Myocyte (in vitro differentiated cells): Measurements from ENCODE around the gene TIMM23B. TPM values are rescaled to one million over a fixed set of nuclear protein-coding genes. Genes with fewer than 3 reads are reported as not detected.
"Not testable (repeated sequence)": the region's sequence is repeated elsewhere in the genome, so short reads cannot be mapped to it uniquely, and the experiment has no call there.

Source experiments
- DNase-seq: peaks from one replicate; pipeline ENCODE4 v3.0.0-alpha.2; 2012; ENCODE audit warnings: low read depth
- total RNA-seq: library from RNA; depleted of rRNA; stranded (reverse); fragments of >200 nt; gene quantifications from 2 replicates; pipeline ENCODE4 v1.2.3, GENCODE V29; 2014

TIMM23B gene
- total RNA-seq, 1 donor from 2014 or later, result 19.7 TPM

DNA sequence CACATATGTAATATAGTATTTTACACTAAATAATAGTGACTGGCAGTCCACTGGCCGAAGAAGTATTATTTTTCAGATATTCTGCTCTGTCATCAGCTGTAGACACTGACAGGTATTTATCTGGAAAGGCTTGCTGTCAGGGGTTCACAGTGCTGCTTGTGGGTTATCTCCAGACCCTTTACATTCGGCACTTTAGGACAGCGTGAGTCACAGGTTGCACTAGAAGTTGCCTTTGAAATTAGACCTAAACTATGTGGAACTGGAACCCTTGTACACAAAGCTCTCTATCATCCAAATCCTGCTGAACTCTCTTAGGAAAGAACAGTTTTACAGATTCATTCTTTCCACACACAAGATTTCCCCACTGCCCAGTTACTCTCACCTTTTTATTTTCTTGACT lies 30.2 kb downstream of the TIMM23B start:
- not testable (repeated sequence) for DNase-seq

DNA sequence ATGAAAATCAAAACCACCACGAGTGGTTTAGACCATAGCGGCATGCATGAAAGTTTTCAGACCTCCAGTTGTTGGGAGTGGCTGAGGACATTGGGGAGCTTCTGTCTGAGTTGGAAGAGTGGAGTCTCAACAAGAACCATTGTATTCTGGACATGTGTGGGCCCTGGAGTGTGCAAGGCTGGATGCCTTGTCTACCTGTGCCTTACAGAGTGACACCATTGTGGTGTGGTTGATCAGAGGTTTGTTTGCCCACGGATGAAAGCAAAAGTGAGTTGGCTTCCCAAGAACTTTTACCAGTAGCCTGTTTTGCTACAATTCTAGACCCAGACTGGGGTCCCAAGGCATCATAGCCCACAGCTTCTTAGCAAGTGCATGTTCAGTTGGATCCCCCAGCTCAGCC lies 35.9 kb downstream of the TIMM23B start:
- DNase-seq, result not testable (repeated sequence)

DNA sequence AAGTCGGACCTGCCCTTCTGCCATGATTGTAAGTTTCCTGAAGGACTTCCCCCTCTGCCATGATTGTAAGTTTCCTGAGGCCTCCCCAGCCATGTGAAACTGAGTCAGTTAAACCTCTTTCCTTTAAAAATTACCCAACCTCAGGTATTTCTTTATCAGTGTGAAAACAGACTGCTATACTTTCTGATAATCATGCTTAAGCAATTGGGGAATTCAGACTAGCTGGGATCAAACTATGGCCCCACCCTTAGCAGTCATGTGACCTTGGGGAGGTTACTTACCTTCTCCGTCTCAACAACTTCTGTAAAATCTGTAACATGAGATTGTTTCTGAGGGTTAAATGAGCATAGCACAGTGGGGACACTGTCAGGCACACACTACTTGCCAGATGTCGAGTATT lies 45.4 kb downstream of the TIMM23B start:
- not testable (repeated sequence) for DNase-seq

DNA sequence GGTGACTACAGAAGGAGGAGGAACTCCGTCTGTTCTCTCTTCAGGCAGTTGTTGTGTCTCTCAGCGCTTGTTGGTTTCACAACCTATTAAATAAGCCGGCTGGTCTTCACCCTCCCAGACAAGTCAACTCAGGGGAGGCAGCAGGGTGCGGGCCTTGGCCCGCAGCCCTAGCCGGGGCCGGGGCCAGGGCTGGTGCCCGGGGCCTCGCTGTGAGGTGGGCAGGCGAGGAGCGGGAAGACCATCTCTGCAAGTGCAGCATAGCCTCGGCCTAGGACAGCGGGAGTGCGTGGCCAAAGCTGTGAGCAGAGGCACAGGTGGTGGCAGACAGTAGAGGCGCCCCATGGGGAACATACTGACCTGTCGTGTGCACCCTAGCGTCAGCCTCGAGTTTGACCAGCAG lies 46.5 kb downstream of the TIMM23B start, which contains the start of gene AGAP6:
Gene AGAP6 (plus strand): TSS at position 31 of the 400 bp plus-strand sequence. CDS start 310 bp downstream, at position 341.
- not testable (repeated sequence) for DNase-seq

DNA sequence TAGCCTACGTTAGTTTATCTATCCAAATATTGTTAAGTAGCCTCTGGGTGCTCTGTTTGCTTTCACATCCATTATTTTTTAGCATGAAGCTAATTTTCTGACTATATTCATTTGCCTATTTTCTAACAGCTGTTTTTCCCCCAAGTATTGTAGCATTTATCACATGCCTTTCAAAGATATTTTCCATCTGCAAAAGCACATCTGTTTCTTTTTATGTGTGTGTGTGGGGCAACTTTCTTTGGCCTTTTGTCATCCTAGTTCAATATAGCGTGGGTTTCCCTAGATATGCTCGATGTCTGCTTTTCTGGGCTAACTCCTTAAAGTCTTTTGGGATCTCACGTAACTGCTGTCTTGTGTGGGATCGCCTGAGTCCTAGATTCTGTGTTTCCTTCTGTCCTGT lies 53.5 kb downstream of the TIMM23B start:
- not testable (repeated sequence) for DNase-seq

DNA sequence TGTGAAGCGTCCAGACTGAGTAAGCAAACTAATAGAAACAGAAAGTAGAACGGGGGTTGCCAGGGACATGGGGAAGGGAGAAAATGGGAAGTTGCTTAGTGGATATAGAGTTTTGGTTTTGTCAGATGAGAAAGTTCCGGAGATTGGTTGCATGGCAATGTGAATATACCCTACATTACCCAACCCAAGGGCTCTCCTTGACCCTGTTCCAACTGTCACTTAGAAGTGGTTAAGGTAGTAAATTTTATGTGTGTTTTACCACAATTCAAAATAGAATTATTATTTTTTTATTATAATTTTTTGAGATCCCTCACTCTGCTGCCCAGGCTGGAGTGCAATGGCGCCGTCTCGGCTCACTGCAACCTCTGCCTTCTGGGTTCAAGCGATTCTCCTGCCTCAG lies 72.2 kb downstream of the TIMM23B start:
- not testable (repeated sequence) for DNase-seq

DNA sequence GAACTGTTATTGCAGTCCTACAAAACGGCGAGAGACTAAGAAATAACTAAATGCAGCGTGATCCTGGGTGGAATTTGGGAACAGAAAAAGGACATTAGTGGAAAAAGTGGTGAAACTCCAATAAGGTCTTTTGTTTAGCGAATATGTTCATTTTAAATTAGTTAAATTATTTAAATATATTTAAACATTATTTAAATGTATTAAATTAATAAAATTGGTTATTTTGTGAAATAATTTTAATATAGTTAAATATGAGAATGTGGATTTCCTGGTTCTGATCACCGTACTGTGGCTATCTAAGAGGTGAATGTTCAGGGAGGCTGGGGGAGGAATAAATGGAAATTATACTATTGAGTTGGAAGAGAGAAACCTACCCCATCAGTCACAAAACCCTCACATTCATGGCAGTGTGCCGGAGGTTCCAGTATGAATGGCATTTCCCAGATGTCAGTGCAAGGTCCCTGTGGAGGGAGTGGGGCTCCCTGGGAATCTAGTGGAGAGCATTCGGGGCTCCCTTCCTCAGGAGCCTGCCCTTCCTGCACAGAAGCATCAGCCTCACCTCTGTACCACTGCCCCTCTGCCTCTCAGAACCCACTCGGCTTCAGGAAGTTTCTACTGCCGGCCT lies 73.9 kb downstream of the TIMM23B start:
- peak; percentile 18 for DNase-seq

DNA sequence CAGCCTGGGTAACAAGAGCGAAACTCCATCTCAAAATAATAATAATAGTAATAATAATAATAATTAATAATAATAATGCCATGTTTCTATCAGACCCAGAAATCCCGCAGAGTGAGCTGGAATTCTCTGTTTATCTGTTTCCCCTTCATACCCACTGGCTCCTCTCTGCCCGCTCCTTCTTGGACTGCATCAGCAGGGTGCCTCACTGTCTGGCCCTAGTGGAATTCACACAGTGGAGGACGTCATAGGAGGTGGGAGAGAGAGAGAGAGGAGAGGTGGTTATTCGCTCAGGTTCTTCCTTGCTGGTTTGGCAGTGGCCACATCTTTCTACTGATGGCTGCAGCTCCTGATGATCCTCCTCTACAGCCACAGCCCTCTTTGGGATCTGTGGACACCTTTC lies 75.1 kb downstream of the TIMM23B start:
- not testable (repeated sequence) for DNase-seq

DNA sequence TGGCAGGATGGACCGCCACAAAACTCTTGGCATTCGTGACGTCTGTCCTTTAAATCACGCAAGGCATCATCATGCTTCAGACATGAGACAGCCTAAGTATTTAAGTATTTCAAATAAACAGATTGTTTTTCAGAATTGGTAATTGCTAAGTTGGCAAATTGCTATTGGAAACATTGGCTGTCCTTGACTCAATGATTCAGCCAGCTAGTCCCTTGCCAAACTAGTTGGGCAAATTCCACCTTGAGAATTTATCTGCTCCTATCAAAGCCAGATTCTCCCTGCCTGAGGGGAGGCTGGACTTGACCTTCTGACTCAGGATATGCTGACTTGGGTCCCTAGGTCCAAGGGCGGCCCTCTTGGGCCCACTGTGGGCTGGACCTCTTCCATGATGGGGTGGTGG lies 75.8 kb downstream of the TIMM23B start:
- not testable (repeated sequence) for DNase-seq

DNA sequence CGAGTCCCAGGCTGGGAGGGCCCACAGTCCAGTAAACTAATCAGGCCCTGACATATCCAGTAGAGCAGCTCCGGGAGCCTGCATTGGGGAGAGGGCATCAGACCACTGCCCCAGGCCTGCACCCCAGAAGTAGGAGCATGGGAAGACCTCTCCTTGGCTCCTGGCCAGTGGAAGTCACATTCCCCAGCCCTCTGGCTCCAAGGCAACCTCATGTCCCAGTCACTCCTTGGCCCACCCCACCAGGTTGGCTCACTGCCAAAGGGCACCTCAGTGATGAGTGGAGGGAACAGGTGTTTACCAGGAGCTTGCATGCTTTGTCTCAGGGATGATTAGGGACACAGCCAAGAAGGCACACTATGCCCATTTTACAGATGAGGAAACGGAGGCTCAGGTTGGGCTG lies 77.4 kb downstream of the TIMM23B start:
- DNase-seq, result peak; percentile 26

DNA sequence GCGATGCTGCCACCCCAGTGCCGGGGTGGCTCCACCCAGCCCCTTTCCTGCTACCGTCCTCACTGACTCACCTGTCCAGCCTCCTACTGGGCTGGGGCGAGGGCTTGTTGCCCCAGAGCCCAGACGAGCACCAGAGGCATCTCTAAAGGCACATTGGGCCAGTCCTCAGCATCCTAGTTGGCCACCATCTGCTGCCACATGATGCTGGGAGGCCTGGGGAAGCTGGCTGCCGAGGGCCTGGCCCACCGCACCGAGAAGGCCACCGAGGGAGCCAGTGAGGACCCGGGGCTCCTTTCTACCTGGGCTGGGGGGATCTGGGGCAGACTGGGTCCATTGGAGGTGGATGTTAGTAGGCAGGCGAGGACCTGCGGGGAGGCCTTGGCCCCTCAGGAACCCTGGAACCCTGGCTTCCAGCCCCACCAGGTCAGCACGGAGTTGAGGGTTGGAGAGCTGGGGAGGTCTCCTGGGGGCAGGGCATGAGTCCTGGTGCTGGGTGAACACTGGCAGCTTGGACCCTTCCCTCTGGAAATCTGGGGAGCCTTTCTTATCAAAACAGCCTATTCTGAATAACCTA lies 78.7 kb downstream of the TIMM23B start:
- not testable (repeated sequence) for DNase-seq

DNA sequence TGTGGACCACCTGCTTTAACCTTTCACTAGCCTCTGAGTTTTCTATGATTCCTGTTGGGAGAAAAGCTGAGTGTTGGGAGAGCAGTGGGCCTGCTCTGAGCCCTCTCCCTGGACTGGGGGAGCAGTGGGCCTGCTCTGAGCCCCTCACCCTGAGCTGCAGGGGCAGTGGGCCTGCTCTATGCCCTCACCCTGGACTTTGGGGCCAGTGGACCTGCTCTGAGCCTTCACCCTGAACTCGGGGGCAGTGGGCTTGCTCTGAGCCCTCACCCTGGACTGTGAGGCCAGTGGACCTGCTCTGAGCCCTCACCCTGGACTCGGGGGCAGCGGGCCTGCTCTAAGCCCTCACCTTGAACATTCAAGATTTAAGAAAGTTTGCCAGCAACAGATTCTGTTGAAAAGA lies 79.8 kb downstream of the TIMM23B start:
- DNase-seq, result no peak

Other genes starting within 250 kb of the TIMM23B start
- gene OGDHL, start 179.7 kb upstream of the TIMM23B start, total RNA-seq, result 0.05 and 0.16 TPM in 2 replicates
- 28.3 and 32.0 TPM in 2 replicates for gene PARG, start within 50 bp of the TIMM23B start, total RNA-seq
- gene AGAP6, start 46.4 kb downstream of the TIMM23B start, total RNA-seq, result 8.3 and 11.6 TPM in 2 replicates
- 35.2 and 42.1 TPM in 2 replicates for gene WASHC2A, start 125.9 kb downstream of the TIMM23B start, total RNA-seq